Left ventricle myocardium inferior (tissue), 1 donor: ENCODE measurements around the gene BSG. TPM values are rescaled to one million over a fixed set of nuclear protein-coding genes. Genes with fewer than 3 reads are reported as not detected.

Experiments used
- DNase-seq: peaks from one replicate; pipeline ENCODE4 v3.0.0-alpha.2; 2020
- H3K27ac ChIP-seq: fragments of 200-600 bp; replicated peaks from 2 replicates; pipeline ENCODE4 v1.8.0; 2021
- H3K27me3 ChIP-seq: fragments of 200-600 bp; 2 replicates; pipeline ENCODE4 v1.8.0; 2021; ENCODE audit warnings: low read depth
- H3K36me3 ChIP-seq: fragments of 200-600 bp; 2 replicates; pipeline ENCODE4 v1.8.0; 2021
- H3K4me1 ChIP-seq: fragments of 200-600 bp; 2 replicates; pipeline ENCODE4 v1.8.0; 2021
- H3K4me3 ChIP-seq: fragments of 200-600 bp; 2 replicates; pipeline ENCODE4 v1.8.0; 2021; ENCODE audit warnings: mild to moderate bottlenecking, moderate library complexity
- H3K9me3 ChIP-seq: fragments of 200-600 bp; replicated peaks from 2 replicates; pipeline ENCODE4 v1.8.0; 2021
- CTCF ChIP-seq: fragments of 200-600 bp; IDR thresholded peaks from 2 replicates; pipeline ENCODE4 v1.8.0; 2021; ENCODE audit warnings: antibody characterized with exemption, mild to moderate bottlenecking, borderline replicate concordance
- intact Hi-C: fragments of 100-400 bp; cut with micrococcal nuclease; formaldehyde crosslinking; loops from one replicate; pipeline ENCODE4 v1.11.0; 2022
- total RNA-seq: library from RNA; stranded (reverse); fragmentation: NEBNext Ultra II Directional; extraction: Animal tissue kit (Norgen Biotek cat#: 25700); gene quantifications from one replicate; pipeline ENCODE4 v1.2.1, GENCODE V29; 2021
- donor health status: DM: no; HTN: yes; CAD: no; lungs with severe emphysema.

BSG gene
- total RNA-seq, 1 donor from 2014 or later: 1,533 TPM

- H3K27ac ChIP-seq: peak overlapping the region; percentile 80
- no peak for DNase-seq
- H3K27me3 ChIP-seq: no peaks in the 10 kb centered on the region
- H3K4me1 ChIP-seq: peaks cover 39% of the 10 kb centered on the region
- TF ChIP-seq CTCF: no peak
- H3K36me3 ChIP-seq: no peaks in the 10 kb centered on the region
- intact Hi-C loops: no loop called here
- H3K9me3 ChIP-seq: no peaks in the 10 kb centered on the region
- H3K4me3 ChIP-seq: no peak overlapping the region
Observed at GRCh38 chr19:555474-555808, 17.0 kb upstream of the BSG start.

- no peaks in the 10 kb centered on the region for H3K36me3 ChIP-seq
- intact Hi-C loops: no loop called here
- H3K4me3 ChIP-seq: no peak overlapping the region
- H3K4me1 ChIP-seq: peaks cover 34% of the 10 kb centered on the region
- peak overlapping the region; percentile 80 for H3K27ac ChIP-seq
- H3K9me3 ChIP-seq: no peaks in the 10 kb centered on the region
- H3K27me3 ChIP-seq: no peaks in the 10 kb centered on the region
- DNase-seq: no peak
- TF ChIP-seq CTCF: no peak
Observed at GRCh38 chr19:556611-557382, 15.6 kb upstream of the BSG start.

GRCh38 chr19:558770-559439 lies 13.5 kb upstream of the BSG start:
- intact Hi-C loops: no loop called here
- no peaks in the 10 kb centered on the region for H3K9me3 ChIP-seq

GRCh38 chr19:560121-560520 lies 12.3 kb upstream of the BSG start:
- intact Hi-C loops: no loop called here
- Histone ChIP-seq H3K9me3 (no peaks in the 10 kb centered on the region), H3K36me3 (no peaks in the 10 kb centered on the region), H3K4me3 (no peak overlapping the region), H3K4me1 (peaks cover 31% of the 10 kb centered on the region), H3K27me3 (no peaks in the 10 kb centered on the region), H3K27ac (no peak overlapping the region)
- no peak for DNase-seq
- TF ChIP-seq CTCF: no peak

More at GRCh38 chr19:558770-559439, 13.5 kb upstream of the BSG start:
- Histone ChIP-seq H3K4me1 (peaks cover 34% of the 10 kb centered on the region), H3K4me3 (no peak overlapping the region), H3K27ac (peak overlapping the region; percentile 64), H3K27me3 (no peaks in the 10 kb centered on the region), H3K36me3 (no peaks in the 10 kb centered on the region)
- DNase-seq: no peak
- no peak for TF ChIP-seq CTCF

GRCh38 chr19:566403-566802 lies 6.0 kb upstream of the BSG start:
- H3K4me3 ChIP-seq: no peak overlapping the region
- peaks cover 7% of the 10 kb centered on the region for H3K4me1 ChIP-seq
- intact Hi-C loops: no loop called here
- no peak for DNase-seq
- no peaks in the 10 kb centered on the region for H3K27me3 ChIP-seq
- H3K27ac ChIP-seq: peak overlapping the region; percentile 55
- TF ChIP-seq CTCF: no peak
- no peaks in the 10 kb centered on the region for H3K36me3 ChIP-seq
- no peaks in the 10 kb centered on the region for H3K9me3 ChIP-seq
